Measurements from ENCODE around the gene DRAXIN. TPM values are rescaled to one million over a fixed set of nuclear protein-coding genes. Genes with fewer than 3 reads are reported as not detected.

DRAXIN gene
- total and polyA plus RNA-seq, 2 donors (not counting 3 experiments of a cell fraction or from before 2014, with no cell fraction given), result 0.44 to 3.2 TPM

GRCh38 chr1:11761285-11761684 is 69.8 kb downstream of the DRAXIN start:
- FAIRE-seq (no peak), DNase-seq (ENCODE audit: low read depth, low spot score) (no peak)
- no peaks in the 10 kb centered on the region for H3K9me1 ChIP-seq (replicated peaks; ENCODE audit: control insufficient read depth, extremely low read depth, insufficient read depth, low read length)
- no peaks in the 10 kb centered on the region for H4K20me1 ChIP-seq (replicated peaks; ENCODE audit: control insufficient read depth, extremely low read depth, insufficient read depth, low read length)
- H3K79me2 ChIP-seq (ENCODE audit: control insufficient read depth, insufficient read depth, low read length), result no peaks in the 10 kb centered on the region
- BruUV-seq (replicated peaks), result no TSS peak
- no peaks in the 10 kb centered on the region for H3K4me1 ChIP-seq (ENCODE audit: control insufficient read depth, extremely low read depth, insufficient read depth, low read length)
- H3K4me2 ChIP-seq (ENCODE audit: insufficient read depth, low read length), result no peak overlapping the region
- TF ChIP-seq POLR2AphosphoS5 (IDR thresholded peaks at IDR 0.05; ENCODE audit: insufficient read depth, low read depth, low read length) (no peak), JUN (IDR thresholded peaks at IDR 0.05; ENCODE audit: borderline replicate concordance, insufficient read depth, insufficient read length, low read depth) (no peak), FOS (IDR thresholded peaks at IDR 0.05; ENCODE audit: borderline replicate concordance, insufficient read depth, low read length) (no peak), MYC (IDR thresholded peaks at IDR 0.05; ENCODE audit: low read depth, low read length) (no peak), CTCF (IDR thresholded peaks at IDR 0.05; ENCODE audit: extremely low read depth in 1 of 2, insufficient read depth in 1 of 2, low read depth in 1 of 2, low read length in 2 of 2) (no peak), MAX (IDR thresholded peaks at IDR 0.05; ENCODE audit: insufficient read depth, insufficient read length) (no peak), GATA2 (IDR thresholded peaks at IDR 0.05; ENCODE audit: insufficient read depth, insufficient read length, low read depth, low read length) (no peak)
- no peak overlapping the region for H2AFZ ChIP-seq (ENCODE audit: low read depth, low read length)
- H3K9me3 ChIP-seq (replicated peaks; ENCODE audit: control insufficient read depth, insufficient read depth, low read length), result no peaks in the 10 kb centered on the region
- no peak overlapping the region for H3K9ac ChIP-seq (replicated peaks; ENCODE audit: extremely low read depth, insufficient read depth, low read length)
- intact Hi-C loops (cut with micrococcal nuclease), result no loop called here
- POLR2A ChIA-PET, result no interaction called here
- dilution Hi-C loops (cut with MboI; ENCODE audit: extremely low pct_ligation_motif_present, low sequenced_read_pairs), result no loop called here
- H3K36me3 ChIP-seq (ENCODE audit: control insufficient read depth in 2 of 2, extremely low read depth in 1 of 2, insufficient read depth in 2 of 2, low read length in 2 of 2), result no peaks in the 10 kb centered on the region
- H3K27me3 ChIP-seq (ENCODE audit: control insufficient read depth in 2 of 2, insufficient read depth in 2 of 2, low read length in 2 of 2), result peaks cover 0 to 6% of the 10 kb centered on the region in 2 experiments
- no peak overlapping the region for H3K4me3 ChIP-seq (replicated peaks in 1 of 3; ENCODE audit: insufficient read depth in 1 of 3, low read depth in 1 of 3, low read length in 3 of 3)
- no peak overlapping the region for H3K27ac ChIP-seq (ENCODE audit: insufficient read depth, low read depth, low read length)
- CTCF ChIA-PET, result interaction anchor here (0.6 kb wide), 1 partner anchor 96 kb away, joined by 3 read pairs; no protein-coding TSS in a partner anchor
